Thyroid gland (tissue), 4 donors: ENCODE data around the gene EXPH5. TPM values are rescaled to one million over a fixed set of nuclear protein-coding genes. Genes with fewer than 3 reads are reported as not detected.

Experiments used
- DNase-seq, 2 donors: peaks; one replicate each; pipeline ENCODE4 v3.0.0-alpha.2; 2019
- H3K27ac ChIP-seq, 3 donors: fragments of 200-600 bp; sonication (generic); 1 replicate in 2 of 3; 2 replicates in 1 of 3; pipeline ENCODE4 v1.5.1; 2016 to 2019; ENCODE audit warnings: mild to moderate bottlenecking in 1 of 3, moderate library complexity in 1 of 3
- H3K27me3 ChIP-seq: fragments of 200-600 bp; sonication (generic); one replicate; pipeline ENCODE4 v1.5.1; 2019
- H3K36me3 ChIP-seq, 2 donors: fragments of 200-600 bp; sonication (generic); one replicate each; pipeline ENCODE4 v1.5.1; 2016 to 2019
- H3K4me1 ChIP-seq, 2 donors: fragments of 200-600 bp; sonication (generic); one replicate each; pipeline ENCODE4 v1.5.1; 2017 to 2019
- H3K4me3 ChIP-seq, 3 donors: fragments of 200-600 bp; sonication (generic); replicated peaks in 1 of 3; 1 replicate in 2 of 3; 2 replicates in 1 of 3; pipeline ENCODE4 v1.5.1; 2016; ENCODE audit warnings: mild to moderate bottlenecking in 1 of 3
- H3K9me3 ChIP-seq: fragments of 200-600 bp; sonication (generic); one replicate; pipeline ENCODE4 v1.5.1; 2017
- POLR2A ChIP-seq, 2 donors: fragments of 450-650 bp; IDR thresholded peaks; one replicate each; pipeline ENCODE4 v1.6.1; 2017; ENCODE audit warnings: antibody characterized with exemption in 2 of 2, mild to moderate bottlenecking in 2 of 2, moderate library complexity in 1 of 2
- WGBS, 2 donors: methylation state at CpG; one replicate each; pipeline ENCODE4 v1.1.5; 2017; 5-methylcytosine and 5-hydroxymethylcytosine counted together
- intact Hi-C: fragments of 100-400 bp; cut with DNase I; formaldehyde crosslinking; loops from one replicate; pipeline ENCODE4 v1.15.1; 2023
- total RNA-seq, 4 donors: library from RNA; depleted of rRNA; stranded (reverse); fragments of >200 nt; gene quantifications; one replicate each; pipeline ENCODE4 v1.2.3, GENCODE V29; 2016
- TF ChIP-seq, protein P1 (sequence below), 6 experiments: fragments of 200-600 bp in 3 of 6; fragments of 450-650 bp in 3 of 6; sonication (generic) in 3 of 6; IDR thresholded peaks; one replicate each; pipeline ENCODE4 v1.5.1; 2016 to 2019; ENCODE audit warnings: antibody characterized with exemption in 6 of 6, mild to moderate bottlenecking in 2 of 6, inconsistent platforms in 1 of 6, moderate library complexity in 1 of 6

The EXPH5 gene
- total RNA-seq, 4 donors from 2014 or later: 4.5 to 12.2 (median 6.3) TPM

DNA sequence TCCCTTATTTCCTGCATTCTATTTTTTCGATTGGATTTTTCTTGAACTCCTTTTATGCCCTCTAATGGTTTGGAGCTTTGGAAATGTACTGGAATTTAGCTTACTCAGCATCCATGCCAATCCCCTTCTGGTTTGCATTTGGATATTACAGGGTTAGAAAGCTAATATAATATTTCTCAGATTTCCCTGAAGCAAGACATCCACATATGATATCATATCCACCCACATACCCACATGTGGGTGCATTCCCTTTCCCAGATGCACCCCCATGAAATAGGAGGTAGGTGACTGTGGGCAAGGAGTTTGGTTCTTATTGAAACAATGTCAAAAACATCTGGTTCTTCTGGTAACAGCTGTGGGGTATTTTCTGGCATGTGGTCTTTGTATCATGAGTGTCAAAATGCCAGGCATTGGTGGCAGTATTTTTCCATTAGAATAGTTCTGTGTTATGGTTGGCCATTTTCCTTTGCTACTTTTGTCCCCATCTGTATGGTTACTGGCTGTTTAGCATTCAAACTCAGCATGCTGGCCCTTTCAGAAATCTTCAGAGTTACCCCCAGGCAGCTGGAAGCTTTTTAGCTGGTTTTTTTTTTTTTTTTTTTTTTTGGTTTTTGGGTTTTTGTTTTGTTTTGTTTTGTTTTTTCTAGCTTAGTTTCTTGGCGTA is 38.6 kb upstream of the EXPH5 start:
- Histone ChIP-seq H3K4me3 (no peak overlapping the region), H3K36me3 (no peaks in the 10 kb centered on the region), H3K9me3 (no peaks in the 10 kb centered on the region), H3K27ac (no peak overlapping the region), H3K27me3 (no peaks in the 10 kb centered on the region), H3K4me1 (no peaks in the 10 kb centered on the region)
- no peak for DNase-seq
- intact Hi-C loops: no loop called here
- TF ChIP-seq POLR2A (IDR thresholded peaks at IDR 0.05): no peak
- TF ChIP-seq, protein P1, sequence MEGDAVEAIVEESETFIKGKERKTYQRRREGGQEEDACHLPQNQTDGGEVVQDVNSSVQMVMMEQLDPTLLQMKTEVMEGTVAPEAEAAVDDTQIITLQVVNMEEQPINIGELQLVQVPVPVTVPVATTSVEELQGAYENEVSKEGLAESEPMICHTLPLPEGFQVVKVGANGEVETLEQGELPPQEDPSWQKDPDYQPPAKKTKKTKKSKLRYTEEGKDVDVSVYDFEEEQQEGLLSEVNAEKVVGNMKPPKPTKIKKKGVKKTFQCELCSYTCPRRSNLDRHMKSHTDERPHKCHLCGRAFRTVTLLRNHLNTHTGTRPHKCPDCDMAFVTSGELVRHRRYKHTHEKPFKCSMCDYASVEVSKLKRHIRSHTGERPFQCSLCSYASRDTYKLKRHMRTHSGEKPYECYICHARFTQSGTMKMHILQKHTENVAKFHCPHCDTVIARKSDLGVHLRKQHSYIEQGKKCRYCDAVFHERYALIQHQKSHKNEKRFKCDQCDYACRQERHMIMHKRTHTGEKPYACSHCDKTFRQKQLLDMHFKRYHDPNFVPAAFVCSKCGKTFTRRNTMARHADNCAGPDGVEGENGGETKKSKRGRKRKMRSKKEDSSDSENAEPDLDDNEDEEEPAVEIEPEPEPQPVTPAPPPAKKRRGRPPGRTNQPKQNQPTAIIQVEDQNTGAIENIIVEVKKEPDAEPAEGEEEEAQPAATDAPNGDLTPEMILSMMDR (IDR thresholded peaks at IDR 0.05): no peak
- WGBS, 2 donors: 47 to 53% methylated on average over 2 of the region's 2 CpGs

DNA sequence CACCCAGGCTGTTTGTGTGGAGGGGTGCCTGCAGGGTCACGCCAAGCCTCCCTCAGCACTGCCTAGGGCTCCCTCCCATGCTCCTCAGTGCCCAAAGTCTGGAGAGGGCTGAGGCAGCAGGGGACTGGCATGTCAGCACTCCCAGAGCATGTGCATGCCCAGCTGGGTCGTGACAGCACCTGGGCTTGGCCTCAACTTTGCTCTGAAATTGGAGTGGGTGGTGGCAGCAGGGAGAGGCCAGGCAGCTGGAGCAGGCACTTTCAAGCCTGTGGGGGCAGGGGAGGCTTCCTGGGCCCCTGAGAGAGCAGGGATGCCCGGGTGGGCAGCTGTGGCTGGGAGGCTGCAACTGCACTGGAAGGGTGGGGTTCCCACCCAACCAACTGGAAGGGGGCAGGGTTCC is 35.7 kb upstream of the EXPH5 start:
- Histone ChIP-seq H3K27me3 (no peaks in the 10 kb centered on the region), H3K27ac (no peak overlapping the region), H3K9me3 (no peaks in the 10 kb centered on the region), H3K36me3 (no peaks in the 10 kb centered on the region), H3K4me3 (no peak overlapping the region), H3K4me1 (no peaks in the 10 kb centered on the region)
- TF ChIP-seq, protein P1 (IDR thresholded peaks at IDR 0.05): no peak
- no peak for TF ChIP-seq POLR2A (IDR thresholded peaks at IDR 0.05)
- no peak for DNase-seq
- 59 to 86% methylated on average over 1 to 2 of the region's 3 CpGs for WGBS, 2 donors
- intact Hi-C loops: no loop called here

DNA sequence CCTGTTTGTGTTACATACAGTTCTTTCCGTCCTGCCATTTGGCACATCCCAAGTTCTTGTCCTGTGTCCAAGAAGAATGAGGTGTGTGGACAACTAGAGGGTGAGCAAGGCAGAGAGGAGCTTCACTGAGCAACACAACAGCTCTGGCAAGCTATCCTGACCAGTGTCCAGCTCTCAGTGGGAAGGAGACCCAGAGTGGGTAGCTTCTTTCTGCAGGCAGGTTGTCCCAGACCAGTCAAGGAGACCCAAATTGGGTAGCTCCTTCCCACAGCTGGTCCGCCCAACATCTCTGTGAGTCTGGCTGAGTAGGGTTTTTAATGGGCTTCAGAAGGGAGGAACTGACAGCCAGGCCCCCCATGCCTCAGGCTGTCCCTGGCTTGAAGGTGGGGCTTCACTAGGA is 35.2 kb upstream of the EXPH5 start:
- H3K27me3 ChIP-seq: no peaks in the 10 kb centered on the region
- no peaks in the 10 kb centered on the region for H3K36me3 ChIP-seq
- H3K9me3 ChIP-seq: no peaks in the 10 kb centered on the region
- H3K4me3 ChIP-seq: no peak overlapping the region
- WGBS, 2 donors: 79 to 95% methylated on average over 1 to 2 of the region's 2 CpGs
- no peak overlapping the region for H3K27ac ChIP-seq
- no peak for DNase-seq
- H3K4me1 ChIP-seq: no peaks in the 10 kb centered on the region
- intact Hi-C loops: no loop called here
- TF ChIP-seq, protein P1 (IDR thresholded peaks at IDR 0.05): no peak
- no peak for TF ChIP-seq POLR2A (IDR thresholded peaks at IDR 0.05)

DNA sequence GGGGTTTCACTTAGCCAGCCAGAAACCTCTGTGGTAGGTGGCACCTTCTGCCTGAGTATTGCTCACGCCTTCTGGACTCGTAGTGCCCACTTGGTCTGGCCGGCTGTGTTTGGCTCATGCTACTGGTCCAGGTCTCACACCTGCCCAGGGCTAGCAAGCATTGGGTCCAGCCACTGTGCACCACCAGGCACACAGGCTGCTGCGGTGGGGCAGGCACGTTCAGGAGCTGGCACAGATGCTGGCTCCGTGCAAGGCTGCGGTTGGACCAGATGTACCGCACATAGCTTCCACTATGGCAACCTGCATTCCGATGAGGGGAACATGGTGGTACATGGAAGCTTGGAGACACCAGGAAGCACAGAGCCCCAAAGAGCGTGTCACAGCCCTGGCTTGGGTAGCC is 34.8 kb upstream of the EXPH5 start:
- no peak for DNase-seq
- Histone ChIP-seq H3K4me3 (no peak overlapping the region), H3K27me3 (no peaks in the 10 kb centered on the region), H3K27ac (no peak overlapping the region), H3K9me3 (no peaks in the 10 kb centered on the region), H3K36me3 (no peaks in the 10 kb centered on the region), H3K4me1 (no peaks in the 10 kb centered on the region)
- WGBS, 2 donors: 96 to 100% methylated on average over 2 to 8 of the region's 10 CpGs
- intact Hi-C loops: no loop called here
- TF ChIP-seq POLR2A (IDR thresholded peaks at IDR 0.05): no peak
- TF ChIP-seq, protein P1 (IDR thresholded peaks at IDR 0.05): no peak

DNA sequence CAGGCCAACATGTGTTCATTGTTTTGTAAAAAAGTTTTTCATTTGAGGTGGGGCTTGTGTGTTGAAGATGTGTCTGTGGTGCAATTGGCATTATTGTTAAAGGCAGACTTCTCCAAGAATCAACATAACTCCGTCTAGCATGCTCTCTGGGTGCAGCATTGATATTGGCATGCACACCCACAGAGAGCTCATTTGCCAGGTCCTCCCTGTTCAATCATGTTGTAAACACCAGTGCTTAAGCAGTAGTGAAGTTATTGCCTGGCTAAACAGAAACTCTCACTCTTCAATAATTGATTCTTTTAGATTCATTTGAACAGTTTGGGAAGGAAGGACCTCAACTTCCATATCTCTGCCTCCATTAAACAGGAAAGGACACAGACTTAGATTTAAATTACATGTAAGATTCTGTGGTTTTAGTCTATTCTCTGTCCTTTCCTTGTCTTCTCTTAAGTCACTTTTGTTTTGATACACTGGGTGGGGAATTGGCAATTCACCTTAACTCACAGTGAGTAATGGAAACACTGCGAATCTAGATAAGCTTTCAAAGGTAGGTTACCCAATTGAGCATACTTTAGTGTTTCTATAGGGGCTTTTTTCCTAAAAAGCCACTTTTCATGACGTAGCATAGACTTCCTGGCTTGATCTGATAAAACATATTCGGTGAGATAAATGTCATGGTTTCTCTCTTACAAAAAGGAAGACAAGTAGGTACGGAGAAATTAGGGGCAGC is 30.8 kb upstream of the EXPH5 start:
- no peaks in the 10 kb centered on the region for H3K36me3 ChIP-seq
- no peaks in the 10 kb centered on the region for H3K9me3 ChIP-seq
- no peaks in the 10 kb centered on the region for H3K4me1 ChIP-seq
- no peak for TF ChIP-seq POLR2A (IDR thresholded peaks at IDR 0.05)
- TF ChIP-seq, protein P1 (IDR thresholded peaks at IDR 0.05): no peak
- WGBS, 2 donors: 71% methylated on average over 5 of the region's 5 CpGs
- no peak overlapping the region for H3K27ac ChIP-seq
- no peak overlapping the region for H3K4me3 ChIP-seq
- no peak for DNase-seq
- no peaks in the 10 kb centered on the region for H3K27me3 ChIP-seq
- intact Hi-C loops: no loop called here
